Prostate gland (tissue), 2 donors: ENCODE measurements around the gene CLEC16A. TPM values are rescaled to one million over a fixed set of nuclear protein-coding genes. Genes with fewer than 3 reads are reported as not detected.

ENCODE experiments used
- DNase-seq: peaks from one replicate; pipeline ENCODE4 v3.0.0-alpha.2; 2019; ENCODE audit warnings: low spot score
- H3K27ac ChIP-seq, 2 donors: fragments of 200-600 bp; sonication (generic); 2 replicates each; pipeline ENCODE4 v1.5.1; 2017 to 2019
- H3K27me3 ChIP-seq: fragments of 200-600 bp; sonication (generic); replicated peaks from 2 replicates; pipeline ENCODE4 v1.5.1; 2019; ENCODE audit not compliant: insufficient read depth
- H3K36me3 ChIP-seq, 2 donors: fragments of 200-600 bp; sonication (generic); 1 replicate in 1 of 2; 2 replicates in 1 of 2; pipeline versions ENCODE4 v1.5.1 to v1.8.1; 2017 to 2019
- H3K4me1 ChIP-seq: fragments of 200-600 bp; sonication (generic); replicated peaks from 2 replicates; pipeline ENCODE4 v1.5.1; 2019
- H3K4me3 ChIP-seq, 2 donors: fragments of 200-600 bp; sonication (generic); 2 replicates each; pipeline ENCODE4 v1.5.1; 2017 to 2019
- H3K9me3 ChIP-seq: fragments of 200-600 bp; sonication (generic); 2 replicates; pipeline ENCODE4 v1.5.1; 2017
- CTCF ChIP-seq, 4 experiments: fragments of 200-600 bp in 2 of 4; fragments of 450-650 bp in 2 of 4; sonication (generic) in 2 of 4; IDR thresholded peaks; 1 replicate in 3 of 4; 2 replicates in 1 of 4; pipeline ENCODE4 v1.5.1; 2016 to 2019; ENCODE audit warnings: antibody characterized with exemption in 4 of 4, mild to moderate bottlenecking in 2 of 4, moderate library complexity in 2 of 4
- POLR2A ChIP-seq: fragments of 450-650 bp; IDR thresholded peaks from one replicate; pipeline ENCODE4 v1.6.1; 2016; ENCODE audit warnings: antibody characterized with exemption, mild to moderate bottlenecking
- POLR2AphosphoS5 ChIP-seq: sonication (generic); formaldehyde crosslinking; IDR thresholded peaks from one replicate; pipeline ENCODE4 v1.6.1; 2017; ENCODE audit warnings: antibody characterized with exemption
- WGBS: methylation state at CpG from one replicate; pipeline ENCODE4 v1.1.5; 2018; 5-methylcytosine and 5-hydroxymethylcytosine counted together
- intact Hi-C: fragments of 100-400 bp; cut with DNase I; formaldehyde crosslinking; loops from one replicate; pipeline ENCODE4 v1.14.2; 2022
- total RNA-seq, 2 donors: library from RNA; depleted of rRNA; stranded (reverse); fragments of >200 nt; gene quantifications; one replicate each; pipeline ENCODE4 v1.1.0, GENCODE V29; 2016

The CLEC16A gene
- total RNA-seq, 2 donors from 2014 or later: 26.1 to 52.2 TPM

DNA sequence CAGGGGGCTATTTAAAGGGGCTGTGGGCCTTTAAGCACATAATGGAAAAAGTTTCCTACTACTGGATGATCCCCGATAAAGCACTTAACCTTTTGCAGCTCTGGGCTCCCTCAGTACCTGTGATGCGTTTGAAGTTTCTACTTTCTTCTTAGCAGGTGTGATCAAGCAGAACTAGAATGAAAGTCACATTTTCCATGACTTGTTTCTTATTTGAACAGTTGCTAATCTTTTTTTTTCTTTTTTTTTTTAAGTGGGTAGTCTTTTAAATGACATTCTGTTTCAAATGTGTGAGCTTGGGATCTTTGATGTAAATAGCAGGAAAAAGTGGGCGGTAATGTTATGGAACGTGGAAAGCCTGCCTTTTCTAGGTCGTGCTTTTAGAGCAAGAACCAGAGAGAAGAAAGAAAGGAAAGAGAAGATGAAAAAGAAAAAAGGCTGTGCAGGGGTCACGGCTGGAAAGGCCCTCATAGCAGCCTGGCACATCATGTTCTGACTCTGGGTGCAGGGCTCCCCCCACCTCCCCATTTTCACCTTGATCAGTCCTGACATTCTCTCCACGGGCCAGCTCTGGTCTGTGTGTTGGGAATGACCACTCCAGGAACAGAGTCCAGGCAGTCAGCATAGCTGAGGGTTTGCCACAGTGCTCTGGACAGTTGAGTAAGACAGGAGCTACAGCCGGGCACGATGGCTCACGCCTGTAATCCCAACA is 150.6 kb downstream of the CLEC16A start:
- H3K36me3 ChIP-seq: no peaks in the 10 kb centered on the region
- no peak overlapping the region for H3K27ac ChIP-seq
- H3K4me1 ChIP-seq: no peaks in the 10 kb centered on the region
- no peak for DNase-seq
- TF ChIP-seq POLR2AphosphoS5 (no peak), POLR2A (no peak), CTCF (IDR thresholded peaks at IDR 0.05) (no peak)
- no peaks in the 10 kb centered on the region for H3K9me3 ChIP-seq
- H3K4me3 ChIP-seq: no peak overlapping the region
- H3K27me3 ChIP-seq: no peaks in the 10 kb centered on the region
- WGBS: 73% methylated on average over 10 of the region's 10 CpGs
- intact Hi-C loops: no loop called here

GRCh38 chr16:11095935-11096334 is 151.6 kb downstream of the CLEC16A start:
- Histone ChIP-seq H3K27ac (no peak overlapping the region), H3K4me1 (no peaks in the 10 kb centered on the region), H3K9me3 (no peaks in the 10 kb centered on the region), H3K4me3 (no peak overlapping the region), H3K27me3 (no peaks in the 10 kb centered on the region), H3K36me3 (no peaks in the 10 kb centered on the region)
- no peak for TF ChIP-seq POLR2A
- intact Hi-C loops: no loop called here
- WGBS: 96% methylated on average over 4 of the region's 4 CpGs
- no peak for DNase-seq

DNA sequence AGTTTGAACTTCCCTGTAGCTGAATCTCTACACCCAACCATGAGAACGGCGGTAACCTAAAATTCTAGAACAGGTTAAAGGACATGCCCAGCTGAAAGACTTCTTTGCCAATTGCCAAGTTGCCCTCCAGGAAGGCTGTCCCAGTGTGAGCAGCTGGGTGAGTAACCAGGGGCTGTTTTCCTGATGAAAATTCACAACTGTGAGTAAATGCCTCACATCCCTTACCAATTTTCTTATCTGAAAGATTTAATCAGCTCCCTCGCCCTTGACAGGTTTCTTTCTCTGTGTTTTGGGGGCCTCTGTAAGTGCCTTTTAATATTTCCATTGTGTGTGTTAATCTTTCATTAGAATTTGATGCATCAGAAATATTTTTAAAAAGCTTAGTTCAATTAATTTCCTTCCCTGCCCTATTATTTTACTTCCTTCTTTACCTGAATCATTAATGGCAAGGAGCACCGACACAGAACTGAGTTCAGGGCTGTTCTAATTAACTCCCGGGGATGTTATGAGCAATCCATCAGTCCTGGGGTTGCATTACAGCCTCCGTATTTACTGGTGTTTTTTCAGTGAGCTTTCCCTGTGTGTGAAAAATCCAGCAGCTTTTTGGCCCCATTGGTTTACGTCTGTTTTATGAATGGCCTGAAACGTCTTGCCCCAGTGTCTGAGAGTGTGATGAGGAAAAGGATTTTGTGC is 152.9 kb downstream of the CLEC16A start:
- TF ChIP-seq POLR2AphosphoS5 (no peak), CTCF (IDR thresholded peaks at IDR 0.05) (no peak), POLR2A (no peak)
- Histone ChIP-seq H3K27me3 (no peaks in the 10 kb centered on the region), H3K27ac (no peak overlapping the region), H3K36me3 (no peaks in the 10 kb centered on the region), H3K4me3 (no peak overlapping the region), H3K9me3 (no peaks in the 10 kb centered on the region), H3K4me1 (no peaks in the 10 kb centered on the region)
- no peak for DNase-seq
- intact Hi-C loops: no loop called here
- 85% methylated on average over 8 of the region's 8 CpGs for WGBS

DNA sequence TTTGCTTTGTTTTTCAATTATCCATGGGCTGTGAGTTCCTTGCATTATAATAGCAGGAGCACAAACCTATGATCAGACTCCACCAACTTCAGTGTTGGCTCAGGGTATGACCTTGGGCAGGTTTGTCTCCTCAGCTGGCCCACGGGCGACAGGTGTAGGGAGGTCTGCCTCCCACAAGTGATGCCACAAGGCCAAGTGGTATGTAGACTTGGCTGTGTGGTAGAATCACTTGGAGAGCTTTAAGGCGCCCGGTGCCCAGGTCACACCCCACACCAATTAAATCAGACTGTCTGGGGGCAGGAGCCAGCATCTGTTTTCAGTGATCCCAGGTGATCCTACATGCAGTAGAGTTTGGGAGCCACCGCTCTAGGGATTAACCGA is 153.4 kb downstream of the CLEC16A start:
- Histone ChIP-seq H3K27me3 (no peaks in the 10 kb centered on the region), H3K4me3 (no peak overlapping the region), H3K4me1 (no peaks in the 10 kb centered on the region), H3K36me3 (no peaks in the 10 kb centered on the region), H3K27ac (no peak overlapping the region), H3K9me3 (no peaks in the 10 kb centered on the region)
- TF ChIP-seq POLR2A (no peak), POLR2AphosphoS5 (no peak), CTCF (IDR thresholded peaks at IDR 0.05) (no peak)
- intact Hi-C loops: no loop called here
- 93% methylated on average over 6 of the region's 6 CpGs for WGBS
- DNase-seq: no peak

DNA sequence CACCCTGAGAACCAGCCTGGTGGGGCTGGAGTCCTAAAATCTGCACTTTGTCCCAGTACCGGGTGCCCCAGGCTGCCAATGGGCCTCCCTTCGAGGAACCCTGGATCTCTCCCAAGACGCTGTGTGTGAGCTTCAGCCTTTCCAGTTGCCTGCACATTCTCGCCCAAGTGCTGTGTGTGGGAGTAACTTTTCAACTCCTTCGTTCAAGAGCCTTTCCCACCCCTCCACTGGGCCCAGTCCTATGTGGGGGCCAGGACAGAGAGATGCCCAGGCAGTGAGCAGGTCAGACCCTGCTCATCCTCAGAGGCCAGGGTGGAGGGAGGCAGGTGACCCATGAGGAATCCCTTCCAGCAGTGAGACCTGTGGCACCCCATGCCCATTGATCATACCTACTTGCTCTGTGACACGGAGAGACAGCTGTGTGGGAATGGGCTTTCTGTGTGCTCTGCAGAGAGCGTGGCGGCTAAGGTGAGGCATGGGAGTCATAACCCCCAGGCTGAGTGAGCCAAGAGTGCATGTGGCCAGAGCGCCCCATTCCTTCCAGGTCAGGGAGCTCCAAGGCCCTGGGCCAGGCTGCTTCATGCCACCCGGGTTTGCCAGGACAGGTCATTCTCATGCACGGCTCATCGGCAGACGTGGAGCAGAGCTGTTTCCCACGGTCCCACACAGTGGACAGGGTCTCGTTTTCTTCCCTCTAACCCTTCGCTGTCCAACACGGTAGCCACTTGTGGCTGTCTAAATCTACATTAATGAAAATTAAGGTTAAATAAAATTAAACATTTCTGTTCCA is 154.4 kb downstream of the CLEC16A start:
- no peak overlapping the region for H3K4me3 ChIP-seq
- H3K4me1 ChIP-seq: no peaks in the 10 kb centered on the region
- no peaks in the 10 kb centered on the region for H3K9me3 ChIP-seq
- H3K27me3 ChIP-seq: no peaks in the 10 kb centered on the region
- TF ChIP-seq CTCF (IDR thresholded peaks at IDR 0.05) (no peak), POLR2AphosphoS5 (no peak), POLR2A (no peak)
- 86% methylated on average over 17 of the region's 17 CpGs for WGBS
- H3K36me3 ChIP-seq: no peaks in the 10 kb centered on the region
- intact Hi-C loops: no loop called here
- no peak for DNase-seq
- no peak overlapping the region for H3K27ac ChIP-seq
